GM23248 (cell line): ENCODE measurements around the gene TBL1X.

ENCODE experiments used
- EZH2 ChIP-seq: fragments of 200-600 bp; sonication (generic); IDR thresholded peaks from 2 replicates; pipeline ENCODE4 v1.6.1; 2018; ENCODE audit warnings: antibody characterized with exemption, mild to moderate bottlenecking; ENCODE audit not compliant: insufficient read depth, poor library complexity, severe bottlenecking
- EZH2phosphoT487 ChIP-seq: fragments of 200-600 bp; sonication (generic); IDR thresholded peaks from 2 replicates; pipeline ENCODE4 v1.6.1; 2018; ENCODE audit warnings: antibody characterized with exemption, moderate library complexity, mild to moderate bottlenecking, low read depth; ENCODE audit not compliant: insufficient read depth

- TF ChIP-seq EZH2 (no peak), EZH2phosphoT487 (no peak)
These were observed 1.9 kb downstream of the TBL1X start for GRCh38 chrX:9466736-9467135.
